SU-DHL-6 (cell line): Measurements from ENCODE around the gene LDB3.
"Not testable (repeated sequence)": the region's sequence is repeated elsewhere in the genome, so short reads cannot be mapped to it uniquely, and the experiment has no call there.

Experiments used
- H2AFZ ChIP-seq: fragments of 200-600 bp; sonication (generic); 2 replicates; pipeline ENCODE4 v1.6.1; 2014; ENCODE audit warnings: low read depth, mild to moderate bottlenecking, moderate library complexity, mixed read lengths, antibody characterized with exemption, low read length; ENCODE audit not compliant: severe bottlenecking
- H3F3A ChIP-seq: fragments of 200-600 bp; shearing (Covaris generic); 2 replicates; pipeline ENCODE4 v1.6.0; 2016; ENCODE audit warnings: antibody characterized with exemption, mild to moderate bottlenecking; ENCODE audit not compliant: insufficient read depth
- H3K27ac ChIP-seq: fragments of 200-600 bp; sonication (generic); 2 replicates; pipeline ENCODE4 v1.5.1; 2016; ENCODE audit warnings: low read depth, mild to moderate bottlenecking, low read length, moderate library complexity, mixed read lengths
- H3K27me3 ChIP-seq: fragments of 200-600 bp; sonication (generic), shearing (Covaris generic); 2 replicates; pipeline ENCODE4 v1.6.0; 2014; ENCODE audit warnings: mild to moderate bottlenecking, low read length
- H3K36me3 ChIP-seq: fragments of 200-600 bp; sonication (generic); 2 replicates; pipeline ENCODE4 v1.6.1; 2014; ENCODE audit warnings: mild to moderate bottlenecking, low read length, mixed read lengths
- H3K4me2 ChIP-seq: fragments of 300-600, 200-600 bp; shearing (Covaris generic), sonication (generic); 2 replicates; pipeline ENCODE4 v1.6.0; 2014; ENCODE audit warnings: low read length, low read depth, mild to moderate bottlenecking; ENCODE audit not compliant: poor library complexity, severe bottlenecking
- H3K4me3 ChIP-seq: fragments of 200-600 bp; sonication (generic); 2 replicates; pipeline ENCODE4 v1.5.1; 2014; ENCODE audit warnings: antibody characterized with exemption, low read length, mild to moderate bottlenecking, mixed read lengths; ENCODE audit not compliant: insufficient read depth, poor library complexity, severe bottlenecking
- H3K79me2 ChIP-seq: fragments of 200-600 bp; sonication (generic); 2 replicates; pipeline ENCODE4 v1.6.1; 2014; ENCODE audit warnings: mild to moderate bottlenecking, low read length, moderate library complexity; ENCODE audit not compliant: insufficient read depth
- H3K9ac ChIP-seq: fragments of 200-600 bp; sonication (generic); 2 replicates; pipeline ENCODE4 v1.7.0; 2014; ENCODE audit warnings: mild to moderate bottlenecking, low read length
- H3K9me2 ChIP-seq: fragments of 200-600 bp; sonication (generic); replicated peaks from 2 replicates; pipeline ENCODE4 v1.6.1; 2014; ENCODE audit warnings: low read length; ENCODE audit not compliant: insufficient read depth
- H3K9me3 ChIP-seq: fragments of 200-600 bp; sonication (generic); 2 replicates; pipeline ENCODE4 v1.6.1; 2014; ENCODE audit warnings: low read length, mixed read lengths; ENCODE audit not compliant: insufficient read depth
- H4K20me1 ChIP-seq: fragments of 200-600 bp; sonication (generic); 2 replicates; pipeline ENCODE4 v1.6.1; 2014; ENCODE audit warnings: low read depth, mild to moderate bottlenecking, antibody characterized with exemption, low read length, moderate library complexity, mixed read lengths
- CTCF ChIP-seq: fragments of 200-600 bp; sonication (generic); IDR thresholded peaks from one replicate; pipeline ENCODE4 v1.5.1; 2017; ENCODE audit warnings: antibody characterized with exemption, mild to moderate bottlenecking, low read length, moderate library complexity; ENCODE audit not compliant: insufficient read depth, poor library complexity, severe bottlenecking
- EZH2phosphoT487 ChIP-seq: fragments of 200-600 bp; sonication (generic), shearing (Covaris generic); conservative IDR thresholded peaks from 2 replicates; pipeline ENCODE4 v1.6.1; 2018; ENCODE audit warnings: mild to moderate bottlenecking, antibody characterized with exemption, low read length, moderate library complexity, mixed read lengths

The LDB3 gene

GRCh38 chr10:86644794-86645445, 23.4 kb upstream of the LDB3 start:
- H3K79me2 ChIP-seq: no peaks in the 10 kb centered on the region
- no peak overlapping the region for H3K27ac ChIP-seq
- H3K9me3 ChIP-seq: peaks cover 3% of the 10 kb centered on the region; the same call in 1 of the 2 replicates
- no peaks in the 10 kb centered on the region for H4K20me1 ChIP-seq
- H3K9me2 ChIP-seq: no peaks in the 10 kb centered on the region
- H3K36me3 ChIP-seq: no peaks in the 10 kb centered on the region
- TF ChIP-seq CTCF (no peak), EZH2phosphoT487 (no peak)
- no peak overlapping the region for H2AFZ ChIP-seq
- H3K9ac ChIP-seq: no peak overlapping the region
- H3K4me3 ChIP-seq: no peak overlapping the region
- H3K27me3 ChIP-seq: no peaks in the 10 kb centered on the region; the same call in 1 of the 2 replicates
- no peaks in the 10 kb centered on the region for H3F3A ChIP-seq
- no peak overlapping the region for H3K4me2 ChIP-seq

GRCh38 chr10:86645621-86646165, 22.6 kb upstream of the LDB3 start:
- H3F3A ChIP-seq, H3K4me2 ChIP-seq, H3K36me3 ChIP-seq, H3K27ac ChIP-seq, H3K4me3 ChIP-seq, H3K9me3 ChIP-seq, H4K20me1 ChIP-seq, H3K9ac ChIP-seq, H3K9me2 ChIP-seq, H3K27me3 ChIP-seq, H2AFZ ChIP-seq, H3K79me2 ChIP-seq: not testable (repeated sequence)

GRCh38 chr10:86646532-86646931, 21.8 kb upstream of the LDB3 start:
- no peak overlapping the region for H3K4me2 ChIP-seq
- H4K20me1 ChIP-seq: no peaks in the 10 kb centered on the region
- no peak overlapping the region for H3K27ac ChIP-seq
- H3K79me2 ChIP-seq: no peaks in the 10 kb centered on the region
- no peaks in the 10 kb centered on the region; the same call in 1 of the 2 replicates for H3K27me3 ChIP-seq
- peaks cover 3% of the 10 kb centered on the region; the same call in 1 of the 2 replicates for H3K9me3 ChIP-seq
- no peaks in the 10 kb centered on the region for H3F3A ChIP-seq
- no peaks in the 10 kb centered on the region for H3K9me2 ChIP-seq
- H3K9ac ChIP-seq: no peak overlapping the region
- H3K36me3 ChIP-seq: no peaks in the 10 kb centered on the region
- no peak overlapping the region for H3K4me3 ChIP-seq
- H2AFZ ChIP-seq: no peak overlapping the region
- TF ChIP-seq CTCF (no peak), EZH2phosphoT487 (no peak)

- Histone ChIP-seq H3K27ac (no peak overlapping the region), H2AFZ (no peak overlapping the region), H3K27me3 (no peaks in the 10 kb centered on the region; the same call in 1 of the 2 replicates), H3K9me3 (peaks cover 3% of the 10 kb centered on the region; the same call in 1 of the 2 replicates), H3K36me3 (no peaks in the 10 kb centered on the region), H3K9ac (no peak overlapping the region), H4K20me1 (no peaks in the 10 kb centered on the region), H3K79me2 (no peaks in the 10 kb centered on the region), H3K4me3 (no peak overlapping the region), H3K4me2 (no peak overlapping the region), H3F3A (no peaks in the 10 kb centered on the region), H3K9me2 (no peaks in the 10 kb centered on the region)
- no peak for TF ChIP-seq CTCF
- TF ChIP-seq EZH2phosphoT487: no peak
These were observed 21.4 kb upstream of the LDB3 start for GRCh38 chr10:86646933-86647332.
